ENCODE data around the gene OSBPL2.

OSBPL2 gene

DNA sequence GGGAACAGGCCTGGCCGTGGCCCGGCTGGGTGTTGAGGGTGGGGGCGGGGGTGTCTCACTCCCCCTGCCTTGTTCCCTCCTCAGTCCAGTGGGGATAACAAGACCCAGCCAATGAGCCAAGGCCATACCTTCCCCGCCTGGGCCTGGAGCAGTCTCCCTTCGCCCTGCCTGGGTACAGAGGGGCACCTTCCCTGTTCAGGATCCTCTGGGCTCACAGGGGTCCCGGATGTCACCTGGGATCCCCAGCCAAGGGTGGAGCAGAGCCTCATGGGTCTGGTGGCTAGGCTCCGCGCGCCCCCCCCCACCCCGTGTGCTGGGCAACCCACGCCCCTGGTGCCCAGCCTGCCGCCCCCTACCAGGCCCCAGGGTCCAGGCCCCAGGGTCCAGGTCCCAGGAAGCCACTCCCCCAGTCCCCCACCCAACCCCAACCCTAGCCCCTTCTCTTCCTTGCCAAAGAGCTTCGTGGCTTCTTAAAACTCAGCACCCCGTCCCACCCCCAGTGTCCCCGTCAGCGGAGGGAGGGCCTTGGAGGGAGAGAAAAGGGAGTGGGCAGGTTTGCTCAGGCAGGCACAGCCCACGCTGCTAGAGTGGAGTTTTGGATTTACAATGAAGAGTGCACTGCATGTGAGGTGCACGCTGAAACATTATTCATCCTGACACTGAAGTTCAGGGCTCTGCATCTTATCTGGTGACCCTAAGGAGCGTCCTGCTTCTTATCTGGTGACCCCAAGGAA, 30.1 kb upstream of the OSBPL2 start:
- DNase-seq: no peak

DNA sequence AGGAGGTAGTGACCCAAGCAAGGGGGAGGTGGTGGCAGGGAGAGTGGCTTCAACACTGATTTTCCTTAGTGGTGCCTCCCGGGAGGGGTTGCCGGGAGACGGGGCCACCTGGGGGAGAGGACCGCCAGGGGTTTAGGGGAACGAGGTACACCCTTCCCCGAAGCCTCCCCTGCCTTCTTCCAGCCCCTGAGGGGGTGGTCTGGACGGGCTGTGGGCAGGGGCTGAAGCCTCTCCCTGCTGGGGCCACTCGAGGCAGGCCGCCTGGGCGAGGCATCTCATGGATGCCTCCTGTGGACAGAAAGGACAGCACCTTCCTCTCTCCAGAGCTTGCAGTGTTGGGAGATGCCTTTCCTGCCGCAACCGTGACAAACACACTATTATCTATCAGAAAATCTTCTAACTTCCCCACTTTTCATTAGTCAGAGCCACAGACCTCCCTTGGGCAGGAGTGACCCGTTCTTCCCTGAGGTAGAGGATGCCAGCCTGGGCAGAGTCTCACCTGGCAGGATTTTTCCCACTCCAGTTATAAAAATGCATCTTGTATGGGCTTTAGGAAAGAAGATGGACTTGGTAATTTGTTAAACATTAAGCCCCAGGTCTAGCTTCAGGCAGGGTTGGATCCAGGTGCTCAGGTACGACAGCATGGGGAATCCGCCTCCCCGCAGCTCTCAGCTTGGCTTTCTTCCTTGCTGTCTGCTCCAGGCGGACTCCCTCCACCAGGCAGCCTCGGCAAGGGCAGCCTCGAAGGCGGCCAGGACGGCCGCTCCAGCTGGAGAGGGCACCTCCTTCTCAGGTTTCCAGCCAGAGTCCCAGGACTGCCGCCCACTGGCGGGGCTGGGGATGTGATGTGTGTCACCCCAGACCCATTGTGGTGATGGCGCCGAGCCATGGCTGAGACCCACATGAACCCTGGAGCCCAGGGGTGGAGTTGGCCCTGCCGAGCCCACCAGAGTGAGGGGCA, 29.2 kb upstream of the OSBPL2 start:
- no peak for DNase-seq

DNA sequence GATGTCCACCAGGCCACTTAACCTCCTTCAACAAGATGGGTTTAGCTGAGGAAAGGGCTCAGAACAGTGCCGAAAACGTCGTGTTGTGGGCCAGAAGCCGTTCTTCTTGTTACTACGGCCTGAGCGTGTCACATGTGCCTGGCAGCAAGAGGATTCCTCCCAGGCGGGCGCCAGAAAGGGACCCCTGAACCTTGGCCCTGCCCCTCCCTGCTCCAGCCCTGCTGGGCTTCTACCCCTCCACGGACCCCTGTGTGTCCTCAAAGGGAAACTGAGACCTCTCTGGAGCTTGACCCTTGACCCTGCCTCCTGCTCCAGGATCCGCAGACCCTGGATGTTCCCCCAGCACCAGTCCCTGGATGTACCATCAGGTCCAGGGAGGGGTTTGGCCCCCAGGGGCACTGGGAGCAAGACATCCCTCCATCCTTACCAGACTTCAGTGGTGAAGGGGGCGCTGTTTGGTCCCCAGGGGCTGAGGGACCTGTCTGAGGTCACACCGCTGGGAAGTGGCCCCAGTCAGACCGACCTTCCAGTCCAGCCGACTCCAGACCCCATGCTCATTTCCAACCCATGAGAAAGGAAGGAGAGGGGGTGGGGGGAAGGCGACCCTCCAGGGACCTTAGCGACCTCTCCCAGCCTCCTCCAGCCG, 28.3 kb upstream of the OSBPL2 start:
- DNase-seq: no peak

DNA sequence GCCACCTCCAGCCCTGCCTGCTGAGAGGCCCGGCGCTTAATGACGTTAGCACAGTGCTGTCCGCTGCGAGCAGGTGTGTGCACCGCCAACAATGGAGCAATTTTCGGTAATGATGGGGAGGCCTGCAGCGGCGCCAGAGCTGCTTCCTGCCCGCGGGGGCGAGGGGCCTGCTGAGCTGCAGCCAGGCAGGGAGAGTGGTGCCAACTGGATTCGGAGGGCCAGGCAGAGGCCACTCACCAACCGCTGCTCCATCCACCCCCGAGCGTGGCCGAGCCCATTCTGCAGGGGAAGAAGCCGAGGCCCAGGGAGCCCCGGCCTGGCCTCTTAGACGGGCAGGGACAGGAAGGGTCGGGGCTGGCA, 27.8 kb upstream of the OSBPL2 start:
- no peak for DNase-seq

DNA sequence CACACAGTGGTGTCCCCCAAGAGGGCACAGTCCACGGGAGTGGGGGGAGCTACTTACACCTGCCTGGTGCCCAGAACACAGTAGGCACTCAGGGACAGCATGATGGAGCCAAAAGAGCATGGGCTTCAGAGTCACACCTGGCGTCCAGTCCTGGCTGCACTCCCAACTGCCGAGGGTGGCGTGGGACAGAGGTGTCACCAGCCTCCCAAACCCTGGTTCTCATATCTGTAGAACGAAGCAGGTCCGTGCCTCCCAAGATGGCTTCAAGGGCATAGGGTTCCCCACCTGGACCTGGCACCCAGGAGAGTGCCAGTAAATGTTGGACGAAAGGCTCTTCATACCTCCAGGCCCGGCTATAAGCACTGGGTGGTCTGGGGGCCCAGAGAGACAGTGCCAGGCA, 27.1 kb upstream of the OSBPL2 start:
- DNase-seq: no peak

DNA sequence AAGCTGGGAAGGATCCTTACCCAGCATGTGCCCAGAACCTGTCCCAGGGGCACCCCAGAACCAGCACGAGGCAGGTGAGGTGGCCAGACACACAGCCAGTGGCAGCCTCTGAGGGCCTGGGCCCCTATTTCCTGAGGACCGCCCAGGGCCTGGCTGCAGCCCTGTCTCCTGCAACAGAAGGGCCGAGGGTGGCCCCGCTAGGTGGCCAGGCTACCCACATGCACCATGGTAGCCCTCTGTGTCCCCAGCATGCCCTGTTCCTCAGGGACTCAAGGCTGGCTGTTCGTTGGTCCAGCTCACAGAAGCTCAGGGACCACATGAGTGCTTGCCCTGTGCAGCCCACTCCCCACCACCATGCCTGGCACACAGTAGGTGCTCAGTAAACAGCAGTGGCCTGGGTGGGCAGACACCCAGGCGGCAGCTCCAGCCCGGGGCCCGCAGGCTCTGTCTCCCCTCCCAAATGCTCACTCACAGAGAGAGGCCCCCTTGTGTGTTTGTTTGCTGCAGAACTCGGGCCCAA, 26.5 kb upstream of the OSBPL2 start:
- DNase-seq: no peak

DNA sequence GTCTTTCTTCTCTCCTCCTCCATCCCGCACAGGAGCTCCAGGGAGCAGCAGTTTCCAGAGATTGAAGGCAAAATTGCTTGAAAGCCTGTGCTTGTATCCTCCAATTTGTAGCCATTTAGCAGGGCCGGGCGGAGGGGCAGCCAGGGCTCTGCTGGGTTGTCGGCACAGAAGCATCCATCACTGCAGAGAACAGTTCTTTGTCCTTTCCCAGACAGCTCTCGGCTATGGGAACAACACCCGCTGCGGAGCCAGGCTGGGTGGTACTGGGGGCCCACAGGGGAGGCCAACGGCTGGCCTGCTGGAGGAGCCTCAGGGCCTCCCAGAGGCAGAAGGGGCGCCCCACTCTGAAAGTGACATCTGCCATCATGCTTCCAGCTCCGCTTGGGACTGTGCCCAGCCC, 26.0 kb upstream of the OSBPL2 start:
- no peak for DNase-seq

DNA sequence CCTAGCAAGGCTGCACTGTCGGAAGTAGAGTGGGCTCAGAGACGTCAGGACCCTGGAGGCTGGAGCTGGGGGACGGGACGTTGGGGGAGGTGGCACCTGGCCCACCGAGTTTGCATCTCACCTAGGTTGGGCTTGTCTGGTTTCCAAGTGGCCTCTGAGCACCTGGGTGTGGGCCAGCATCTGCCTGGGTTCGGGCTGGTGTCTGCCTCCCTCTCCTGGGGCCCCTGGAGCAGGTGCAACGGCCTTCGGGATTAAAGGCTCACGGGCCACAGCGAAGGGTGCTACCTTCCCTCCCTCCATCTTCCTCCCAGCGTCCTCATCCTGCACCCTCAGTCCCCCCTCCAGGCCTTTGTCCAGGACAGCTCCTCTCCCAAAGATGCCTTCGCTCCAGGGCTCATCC, 24.3 kb upstream of the OSBPL2 start:
- DNase-seq: no peak

DNA sequence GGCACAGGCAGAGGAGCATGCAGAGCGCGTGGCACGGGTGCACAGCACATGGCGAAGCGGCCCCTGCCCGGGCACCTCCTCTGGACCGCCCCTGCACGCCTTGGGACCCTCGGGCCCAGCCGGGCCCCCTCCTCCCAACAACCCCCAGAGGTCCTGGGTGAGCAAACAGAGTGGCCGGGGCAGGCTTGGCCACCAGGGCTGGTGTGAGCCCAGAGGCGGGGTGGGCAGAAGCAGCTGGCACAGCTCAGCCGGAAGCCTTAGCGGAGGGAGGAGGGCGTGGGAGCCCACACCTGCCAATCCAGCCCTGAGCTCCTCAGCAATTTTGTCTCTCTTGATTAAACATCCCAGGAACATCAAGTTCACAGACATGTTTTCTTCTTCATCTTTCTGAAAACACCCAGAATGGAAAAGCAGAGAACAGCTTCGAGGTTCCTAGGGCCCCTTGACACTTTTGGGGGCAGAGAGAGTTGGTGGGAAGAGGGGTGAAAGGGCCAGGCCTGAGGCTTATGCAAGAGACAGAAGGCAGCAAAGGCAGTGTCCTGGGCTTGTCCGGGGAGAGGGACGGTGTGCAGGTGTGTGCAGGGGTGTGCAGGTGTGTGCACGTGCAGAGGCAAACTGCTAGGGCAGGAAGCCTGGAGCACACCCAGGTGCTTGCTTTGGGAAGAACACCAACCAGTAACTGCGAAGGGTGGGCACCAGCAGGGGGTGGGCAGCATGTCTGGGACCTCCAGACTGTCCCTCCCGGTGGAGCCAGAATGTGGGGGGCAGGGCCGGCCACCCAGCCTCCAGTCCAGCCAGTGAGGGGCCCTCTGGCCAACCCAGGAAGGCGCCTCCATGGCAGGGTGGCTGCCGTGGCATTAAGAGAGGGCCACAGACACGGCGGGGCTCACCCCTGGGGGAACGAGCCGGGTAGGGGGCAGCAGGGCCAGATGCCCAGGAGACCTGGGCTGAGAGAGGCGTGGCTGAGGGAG, 23.0 kb upstream of the OSBPL2 start:
- no peak for DNase-seq

DNA sequence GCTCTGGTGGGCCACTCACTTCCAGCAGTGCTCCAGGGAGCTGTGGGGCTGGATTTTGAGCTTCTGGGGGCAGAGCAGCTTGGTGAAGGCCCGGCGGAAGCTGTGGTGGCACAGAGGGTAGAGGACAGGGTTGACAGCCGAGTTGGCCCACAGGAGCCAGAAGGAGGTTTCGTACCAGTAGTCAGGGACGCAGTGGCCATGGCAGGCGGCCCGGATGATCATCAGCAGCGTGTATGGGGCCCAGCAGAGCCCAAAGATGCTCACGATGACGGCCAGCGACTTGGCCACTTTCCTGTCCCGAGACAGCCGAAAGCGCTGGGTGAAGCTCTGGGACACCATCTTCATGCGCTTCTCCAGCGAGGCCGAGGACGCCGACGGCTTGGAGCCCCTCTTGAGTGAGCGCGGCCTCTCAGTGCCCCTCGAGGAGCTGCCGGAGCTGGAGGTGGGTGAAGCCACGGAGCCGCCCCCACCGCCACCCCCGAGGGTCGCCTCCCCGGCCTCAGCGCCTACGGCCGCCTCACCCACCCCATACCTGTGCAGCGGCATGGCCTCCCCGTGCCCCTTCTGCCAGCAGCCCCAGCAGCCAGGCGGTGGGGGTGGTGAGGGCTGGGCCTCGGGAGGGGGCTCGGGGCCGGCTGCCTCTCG, 22.2 kb upstream of the OSBPL2 start:
- DNase-seq: no peak

DNA sequence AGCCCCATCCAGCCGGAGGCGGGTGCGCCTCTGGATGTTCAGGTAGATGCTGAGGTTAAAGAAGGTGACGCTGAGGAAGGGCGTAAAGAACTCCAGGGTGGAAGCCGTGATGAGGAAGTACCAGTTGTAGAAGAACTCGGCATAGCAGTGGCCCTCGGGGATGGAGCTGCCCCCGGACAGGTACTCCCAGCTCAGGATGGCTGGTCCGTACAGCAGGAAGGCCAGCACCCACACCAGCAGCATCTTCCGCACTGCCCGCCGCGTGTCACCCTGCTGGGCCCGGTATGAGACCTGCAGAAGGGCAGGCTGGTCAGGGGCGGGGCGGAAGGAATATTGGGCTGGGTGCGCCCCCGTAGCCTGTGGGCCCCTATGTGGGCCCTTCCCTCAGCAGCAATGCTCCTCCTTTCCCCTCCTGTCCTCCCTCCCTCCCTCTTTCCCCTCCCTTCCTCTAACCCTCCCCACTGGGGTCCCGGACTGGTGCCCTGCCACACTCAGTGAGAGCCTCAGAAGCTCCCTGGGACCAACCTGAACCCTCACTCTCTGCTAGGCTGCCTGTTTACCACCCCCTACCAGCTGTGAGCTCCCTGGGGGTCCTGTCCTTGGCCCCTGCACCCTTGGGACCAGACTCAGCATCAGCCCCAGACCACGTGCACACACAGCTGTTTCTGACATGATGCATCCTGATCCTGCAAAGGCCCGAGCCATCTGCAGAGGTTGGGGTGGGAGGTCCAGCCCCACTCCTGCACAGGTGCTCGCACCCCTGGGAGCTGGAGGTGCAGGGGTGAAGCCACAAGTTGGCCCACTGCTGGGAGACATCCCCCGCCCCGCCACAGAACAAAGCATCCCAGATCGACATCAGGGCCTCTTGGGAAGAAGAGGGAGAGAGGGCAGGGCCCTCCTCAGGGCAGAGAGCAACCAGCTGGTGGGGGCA, 21.4 kb upstream of the OSBPL2 start:
- no peak for DNase-seq

DNA sequence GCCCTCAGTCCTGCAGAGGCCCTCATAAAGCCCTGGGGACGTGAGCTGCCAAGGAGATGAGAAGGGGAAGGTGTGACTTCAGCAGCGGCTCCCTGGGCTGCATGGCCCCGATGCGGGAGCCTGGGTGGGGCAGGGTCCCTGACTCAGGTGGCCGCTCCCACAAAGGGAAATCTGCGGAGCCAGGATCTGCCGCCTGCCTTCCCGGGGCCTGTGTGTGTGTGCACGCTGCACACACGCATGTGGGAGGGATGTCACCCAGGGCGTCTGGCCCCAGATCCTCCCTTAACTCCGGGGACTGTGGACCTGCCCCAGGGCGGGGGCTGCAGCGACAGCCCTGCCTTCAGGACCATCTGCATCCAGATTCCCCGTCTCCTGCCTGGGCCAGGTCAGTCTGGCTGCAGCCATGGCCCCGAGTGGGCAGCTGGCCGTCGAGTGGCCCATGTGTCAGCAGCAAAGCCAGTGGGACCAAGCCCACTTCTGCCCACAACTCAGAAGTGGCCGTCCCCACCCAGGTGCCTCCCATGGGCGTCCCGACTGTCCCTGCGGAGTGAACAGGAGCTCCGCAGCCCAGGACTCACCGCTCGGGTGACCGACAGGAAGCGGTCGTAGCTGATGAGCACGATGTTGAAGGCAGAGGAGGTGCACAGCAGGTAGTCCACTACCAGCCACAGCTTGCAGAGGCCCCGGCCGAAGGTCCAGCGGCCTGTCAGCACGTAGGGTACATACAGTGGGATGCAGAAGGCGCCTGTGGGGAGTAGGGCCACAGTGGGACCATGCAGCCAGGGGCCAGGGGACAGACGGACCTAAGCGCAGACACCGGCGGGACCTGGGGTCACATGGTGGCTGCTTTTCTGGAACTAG, 20.2 kb upstream of the OSBPL2 start:
- DNase-seq: no peak

DNA sequence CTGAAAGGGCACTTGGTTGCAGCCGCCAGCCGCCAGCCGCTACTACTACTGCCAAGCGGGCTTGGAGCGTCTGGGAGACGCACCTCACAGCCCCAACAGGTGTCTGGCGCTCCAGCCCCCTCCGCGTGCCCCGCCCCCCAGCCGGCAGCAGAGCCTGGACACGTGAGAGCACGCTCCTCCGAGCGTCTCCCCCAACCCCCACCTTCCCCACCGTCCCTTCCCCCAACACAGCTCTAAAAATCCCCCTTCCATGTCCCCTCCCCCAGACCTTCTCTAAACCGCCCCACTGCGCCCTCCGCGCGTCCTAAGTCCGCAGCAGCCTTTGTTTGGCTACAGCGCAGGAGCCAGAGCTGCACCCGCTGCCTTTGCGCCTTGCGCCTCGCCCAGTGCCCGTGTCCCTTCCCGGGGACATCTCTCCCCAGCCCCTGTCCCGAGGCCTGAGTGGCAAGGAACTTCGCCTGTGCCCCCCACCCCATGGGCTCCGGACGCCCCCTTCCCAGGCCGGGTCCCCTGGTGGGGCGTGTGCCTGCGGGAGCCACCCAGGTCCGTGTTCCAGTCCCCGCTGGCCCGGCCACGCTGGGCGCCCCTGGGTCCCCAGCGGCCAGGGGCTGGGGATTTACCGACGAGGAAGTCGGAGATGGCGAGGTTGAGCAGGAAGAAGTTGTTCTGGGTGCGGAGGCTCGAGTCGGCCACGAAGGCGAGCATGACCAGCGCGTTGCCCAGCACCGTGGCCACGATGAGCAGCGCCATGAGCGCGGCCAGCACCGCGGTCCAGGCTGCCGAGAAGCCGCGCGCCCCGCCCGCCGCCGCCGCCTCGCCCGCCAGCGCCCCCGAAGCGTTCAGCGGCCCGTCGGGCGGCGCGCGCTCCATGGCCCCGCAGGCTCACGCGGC, 19.0 kb upstream of the OSBPL2 start:
- DNase-seq: no peak

DNA sequence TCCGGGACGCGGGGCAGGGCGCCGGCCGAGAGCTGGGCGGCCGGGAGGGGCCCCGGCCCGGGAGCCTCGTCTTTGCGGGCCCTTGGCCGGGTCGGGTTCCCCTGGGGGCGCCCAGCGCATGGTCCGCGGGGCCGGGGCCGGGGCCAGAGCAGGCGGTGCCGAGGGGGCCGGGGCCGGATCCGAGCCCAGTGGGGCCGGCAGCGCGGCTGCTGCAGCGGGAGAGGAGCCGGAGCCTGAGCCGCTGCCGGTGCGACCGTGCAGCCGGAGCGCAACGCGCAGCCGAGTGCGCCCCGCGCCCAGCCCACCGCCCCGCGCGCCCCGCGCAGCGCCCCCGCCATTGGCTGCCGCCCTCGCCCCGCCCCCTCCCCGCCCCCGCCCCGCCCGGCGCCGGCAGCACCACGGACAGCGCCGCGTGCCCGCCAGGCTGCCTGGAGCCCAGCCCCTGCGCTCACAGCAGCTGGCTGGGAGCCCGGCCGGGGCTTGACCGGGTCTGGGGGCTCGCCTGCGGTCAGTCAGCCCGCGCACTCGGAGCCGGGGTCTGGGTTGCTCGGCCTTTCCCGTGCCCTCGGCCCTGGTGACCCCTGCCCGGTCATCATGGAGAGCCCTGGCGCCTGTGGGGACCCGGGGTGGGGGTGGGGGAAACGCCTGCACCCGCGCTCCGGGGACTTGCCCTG, 18.2 kb upstream of the OSBPL2 start, which contains the start of gene HRH3:
Gene HRH3 (minus strand): TSS at position 287 of the 674 bp plus-strand sequence. CDS start 308 bp downstream, outside the sequence.
- DNase-seq: peak; percentile 36

DNA sequence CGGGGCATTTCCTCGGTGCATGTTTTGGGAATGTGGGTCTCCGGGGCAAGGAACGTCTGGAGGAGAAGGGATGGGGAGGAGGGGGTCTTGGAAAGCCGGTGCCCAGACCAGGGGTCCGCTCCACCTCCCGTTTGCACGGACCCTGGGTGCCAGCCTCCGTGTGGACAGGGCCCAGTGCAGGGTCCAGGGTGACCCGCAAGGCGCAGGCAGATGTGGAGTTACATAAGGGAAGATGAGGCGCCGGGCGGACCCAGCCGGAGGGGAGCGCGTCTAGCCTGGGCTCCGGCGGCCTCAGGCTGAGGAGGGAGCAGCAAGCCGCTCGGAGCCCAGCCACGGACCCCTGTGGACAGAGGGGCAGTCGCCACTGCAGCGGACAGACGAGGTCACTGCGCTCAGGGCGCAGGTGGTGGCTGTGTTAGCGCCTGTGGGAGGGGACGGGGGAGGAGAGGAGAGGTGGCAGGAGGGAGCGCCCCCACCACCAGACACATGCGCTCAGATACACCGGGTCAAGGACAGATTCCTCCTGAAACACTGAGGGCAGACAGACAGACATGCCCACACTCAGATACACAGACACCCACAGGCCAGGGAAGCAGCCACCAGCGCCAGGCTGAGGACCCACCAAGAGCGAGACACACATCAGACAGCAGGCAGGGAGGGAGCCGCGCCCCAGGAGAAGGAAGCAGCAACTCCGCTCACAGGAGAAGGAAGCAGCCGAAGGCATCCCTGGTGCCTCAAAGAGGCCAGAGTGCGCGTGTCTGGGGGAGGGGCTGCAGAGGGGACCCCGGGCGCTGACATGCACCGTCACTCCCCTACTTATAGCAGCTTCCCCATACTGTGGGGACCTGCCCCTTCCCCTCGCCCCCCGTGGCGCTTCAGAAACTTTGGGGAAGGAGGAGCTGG, 17.4 kb upstream of the OSBPL2 start:
- no peak for DNase-seq

DNA sequence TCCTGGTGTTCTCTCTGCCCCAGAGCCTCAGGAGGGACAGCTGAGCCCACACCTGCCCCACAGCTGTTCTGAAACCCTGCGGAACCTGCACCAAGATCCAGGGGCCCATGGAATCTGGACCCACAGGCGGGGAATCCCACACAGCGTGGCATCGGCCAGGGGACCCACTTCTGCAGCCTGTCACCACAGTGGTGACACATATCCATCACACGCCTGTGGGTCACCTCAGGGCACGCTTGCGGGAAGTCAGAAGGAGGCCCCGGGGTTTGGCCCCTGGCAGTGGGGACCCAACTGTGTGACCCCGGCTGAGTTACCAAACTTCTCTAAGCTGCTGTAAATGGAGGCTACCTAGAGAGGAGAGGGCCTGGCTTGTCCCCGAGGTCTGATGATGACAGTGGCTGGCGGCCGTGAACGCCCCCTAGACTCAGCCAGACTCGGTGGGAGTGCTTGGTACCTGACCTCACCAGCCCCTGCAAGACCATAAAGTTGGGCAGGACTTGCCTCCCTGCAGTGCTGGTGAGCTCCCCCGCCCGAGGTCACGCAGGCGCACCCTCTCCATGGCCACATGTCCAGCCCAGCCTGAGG, 16.0 kb upstream of the OSBPL2 start:
- DNase-seq: no peak
